GM23338 (cell line): ENCODE results near the gene IL1F10. TPM values are rescaled to one million over a fixed set of nuclear protein-coding genes. Genes with fewer than 3 reads are reported as not detected.

Experiments
- ATAC-seq: fragments of 200-7000 bp; cut with Tn5 transposase; 3 replicates; pipeline ENCODE4 v1.9.1; 2020
- DNase-seq: peaks from one replicate; pipeline ENCODE4 v3.0.0-alpha.2; 2015; ENCODE audit warnings: low spot score
- H2AFZ ChIP-seq: fragments of 200-600 bp; sonication (generic); 2 replicates; pipeline ENCODE4 v1.8.0; 2016; ENCODE audit warnings: antibody characterized with exemption, mild to moderate bottlenecking, moderate library complexity
- H3F3A ChIP-seq: fragments of 200-600 bp; sonication (generic); replicated peaks from 2 replicates; pipeline ENCODE4 v1.8.0; 2017; ENCODE audit warnings: antibody characterized with exemption, mixed run types, low read depth
- H3K27ac ChIP-seq: fragments of 200-600 bp; sonication (generic); 2 replicates; pipeline ENCODE4 v1.6.1; 2016; ENCODE audit warnings: low read depth
- H3K27me3 ChIP-seq: fragments of 200-600 bp; sonication (generic); 2 replicates; pipeline ENCODE4 v1.8.0; 2016; ENCODE audit warnings: mild to moderate bottlenecking, mixed run types, moderate library complexity; ENCODE audit not compliant: insufficient read depth
- H3K36me3 ChIP-seq: fragments of 200-600 bp; sonication (generic); 2 replicates; pipeline ENCODE4 v1.8.0; 2016; ENCODE audit warnings: mild to moderate bottlenecking; ENCODE audit not compliant: insufficient read depth
- H3K4me1 ChIP-seq: fragments of 200-600 bp; sonication (generic); 2 replicates; pipeline ENCODE4 v1.8.0; 2016; ENCODE audit warnings: mild to moderate bottlenecking, moderate library complexity; ENCODE audit not compliant: insufficient read depth
- H3K4me2 ChIP-seq: fragments of 200-600 bp; sonication (generic); 2 replicates; pipeline ENCODE4 v1.7.1; 2017; ENCODE audit warnings: mixed run types
- H3K4me3 ChIP-seq: fragments of 200-600 bp; sonication (generic); 2 replicates; pipeline ENCODE4 v1.6.1; 2016; ENCODE audit warnings: mixed run types
- H3K79me2 ChIP-seq: fragments of 200-600 bp; sonication (generic); replicated peaks from 2 replicates; pipeline ENCODE4 v1.8.0; 2017; ENCODE audit warnings: mild to moderate bottlenecking; ENCODE audit not compliant: insufficient read depth
- H3K9me2 ChIP-seq: fragments of 200-600 bp; sonication (generic); 2 replicates; pipeline ENCODE4 v1.8.0; 2017; ENCODE audit not compliant: insufficient read depth
- H4K20me1 ChIP-seq: fragments of 200-600 bp; sonication (generic); replicated peaks from 2 replicates; pipeline ENCODE4 v1.8.0; 2017; ENCODE audit warnings: mild to moderate bottlenecking; ENCODE audit not compliant: insufficient read depth
- H3K27ac Mint-ChIP-seq: 2 replicates; pipeline ENCODE4 v1.8.0; 2020; ENCODE audit warnings: inconsistent platforms, mild to moderate bottlenecking, moderate library complexity, mixed read lengths
- H3K27me3 Mint-ChIP-seq: 3 replicates; pipeline ENCODE4 v1.8.0; 2022; ENCODE audit warnings: low read depth, mild to moderate bottlenecking, moderate library complexity, mixed read lengths, inconsistent platforms; ENCODE audit not compliant: insufficient read depth, poor library complexity
- H3K36me3 Mint-ChIP-seq: 3 replicates; pipeline ENCODE4 v1.8.0; 2021; ENCODE audit warnings: low read depth, mild to moderate bottlenecking, inconsistent platforms, moderate library complexity, mixed read lengths
- H3K4me1 Mint-ChIP-seq: 3 replicates; pipeline ENCODE4 v1.8.0; 2020; ENCODE audit warnings: mild to moderate bottlenecking, inconsistent platforms, mixed read lengths
- H3K4me3 Mint-ChIP-seq: 3 replicates; pipeline ENCODE4 v1.8.0; 2021; ENCODE audit warnings: moderate library complexity, mild to moderate bottlenecking, inconsistent platforms, mixed read lengths
- H3K9me3 Mint-ChIP-seq: 3 replicates; pipeline ENCODE4 v1.8.0; 2020; ENCODE audit warnings: moderate library complexity, mild to moderate bottlenecking, inconsistent platforms, mixed read lengths
- CREB1 ChIP-seq: fragments of 250-450 bp; sonication (Bioruptor Pico); IDR thresholded peaks from 2 replicates; pipeline ENCODE4 v1.5.0; 2020; ENCODE audit warnings: low read depth, mild to moderate bottlenecking, moderate library complexity
- CTCF ChIP-seq, 2 experiments: fragments of 200-600 bp in 1 of 2; sonication (generic) in 1 of 2; conservative IDR thresholded peaks; 2 replicates each; pipeline versions ENCODE4 v1.5.1 to v1.6.1; 2016 to 2017; ENCODE audit warnings: antibody characterized with exemption in 2 of 2, low read depth in 2 of 2, mild to moderate bottlenecking in 2 of 2, moderate library complexity in 1 of 2
- ETS1 ChIP-seq: IDR thresholded peaks from 2 replicates; pipeline ENCODE4 v1.6.1; 2016; ENCODE audit warnings: antibody characterized with exemption
- EZH2 ChIP-seq: fragments of 200-600 bp; sonication (generic); IDR thresholded peaks from one replicate; pipeline ENCODE4 v1.8.0; 2017; ENCODE audit warnings: antibody characterized with exemption, mild to moderate bottlenecking, low read depth; ENCODE audit not compliant: unreplicated experiment
- EZH2phosphoT487 ChIP-seq: fragments of 200-600 bp; sonication (generic); IDR thresholded peaks from one replicate; pipeline ENCODE4 v1.8.1; 2018; ENCODE audit warnings: antibody characterized with exemption; ENCODE audit not compliant: unreplicated experiment
- JUNB ChIP-seq: IDR thresholded peaks from one replicate; pipeline ENCODE4 v1.6.1; 2016; ENCODE audit warnings: antibody characterized with exemption; ENCODE audit not compliant: unreplicated experiment
- NANOG ChIP-seq: IDR thresholded peaks from 2 replicates; pipeline ENCODE4 v1.6.1; 2016; ENCODE audit warnings: antibody characterized with exemption, borderline replicate concordance
- POLR2AphosphoS5 ChIP-seq: IDR thresholded peaks from 2 replicates; pipeline ENCODE4 v1.6.1; 2016; ENCODE audit warnings: antibody characterized with exemption, low read depth
- REST ChIP-seq: IDR thresholded peaks from one replicate; pipeline ENCODE4 v1.6.1; 2018; ENCODE audit warnings: antibody characterized with exemption; ENCODE audit not compliant: unreplicated experiment
- STAT1 ChIP-seq: IDR thresholded peaks from one replicate; pipeline ENCODE4 v1.6.1; 2016; ENCODE audit warnings: antibody characterized with exemption; ENCODE audit not compliant: unreplicated experiment
- ZNF114 ChIP-seq: fragments of 250-450 bp; sonication (Bioruptor Pico); IDR thresholded peaks from 2 replicates; pipeline ENCODE4 v1.5.0; 2020; ENCODE audit warnings: mild to moderate bottlenecking, moderate library complexity
- ZNF331 ChIP-seq: fragments of 250-450 bp; sonication (Bioruptor Pico); IDR thresholded peaks from 2 replicates; pipeline ENCODE4 v1.5.0; 2020; ENCODE audit warnings: low read depth, mild to moderate bottlenecking, moderate library complexity
- ZNF462 ChIP-seq: fragments of 250-450 bp; sonication (Bioruptor Pico); IDR thresholded peaks from 2 replicates; pipeline ENCODE4 v1.5.0; 2020; ENCODE audit warnings: mild to moderate bottlenecking, moderate library complexity
- polyA plus RNA-seq: library from polyadenylated mRNA; unstranded; fragments of >200 nt; fragmentation: Nextera tagmentation; extraction: Ambion mirVana; gene quantifications from 2 replicates; pipeline ENCODE4 v1.2.1, GENCODE V29; 2016
- total RNA-seq: library from RNA; depleted of rRNA; stranded (reverse); fragments of >200 nt; shearing (Covaris generic); gene quantifications from 2 replicates; pipeline ENCODE4 v1.2.3, GENCODE V29; 2014

Gene IL1F10
- total and polyA plus RNA-seq, 2 experiments from 2014 or later, result not detected

GRCh38 chr2:113105047-113105785, 37.4 kb downstream of the IL1F10 start:
- H3K36me3 Mint-ChIP-seq, result no peaks in the 10 kb centered on the region
- H3K4me1 ChIP-seq, result no peaks in the 10 kb centered on the region
- no peaks in the 10 kb centered on the region for H3F3A ChIP-seq
- 0 out of 2 replicates have a peak, but pooled peaks cover 5% of the 10 kb centered on the region for H3K9me2 ChIP-seq
- no peaks in the 10 kb centered on the region for H4K20me1 ChIP-seq
- H3K27ac Mint-ChIP-seq, result no peak overlapping the region
- DNase-seq, result no peak
- no peaks in the 10 kb centered on the region for H3K27me3 ChIP-seq
- no peak overlapping the region for H3K27ac ChIP-seq
- no peak overlapping the region for H2AFZ ChIP-seq
- H3K4me2 ChIP-seq, result no peak overlapping the region
- H3K4me3 ChIP-seq, result no peak overlapping the region
- H3K36me3 ChIP-seq, result no peaks in the 10 kb centered on the region
- TF ChIP-seq POLR2AphosphoS5, result no peak
- no peak for TF ChIP-seq STAT1
- TF ChIP-seq CTCF (conservative IDR thresholded peaks at IDR 0.05; ENCODE audit: low read depth in 2 of 2), result no peak
- TF ChIP-seq ZNF331 (CRISPR knock-in tag), result no peak
- no peak for TF ChIP-seq ZNF462 (CRISPR knock-in tag)
- no peak for TF ChIP-seq ETS1
- no peak for TF ChIP-seq REST
- TF ChIP-seq NANOG, result no peak
- TF ChIP-seq ZNF114 (CRISPR knock-in tag), result no peak
- TF ChIP-seq EZH2phosphoT487, result no peak
- no peak for TF ChIP-seq CREB1 (CRISPR knock-in tag)
- TF ChIP-seq EZH2, result no peak
- TF ChIP-seq JUNB, result no peak
- no peaks in the 10 kb centered on the region for H3K27me3 Mint-ChIP-seq
- no peak for ATAC-seq
- peaks cover 2% of the 10 kb centered on the region; the same call in 1 of the 3 replicates for H3K4me1 Mint-ChIP-seq
- H3K4me3 Mint-ChIP-seq, result no peak overlapping the region
- H3K79me2 ChIP-seq, result no peaks in the 10 kb centered on the region
- H3K9me3 Mint-ChIP-seq, result peaks cover 3% of the 10 kb centered on the region; the same call in 2 of the 3 replicates
